Retina (tissue), 1 donor: ENCODE measurements around the gene MKX.
A peak's percentile ranks its signal among the peaks of the same experiment; 100 is the strongest.

Experiments
- DNase-seq: peaks from one replicate; pipeline ENCODE4 v3.0.0-alpha.2; 2016

MKX gene

DNA sequence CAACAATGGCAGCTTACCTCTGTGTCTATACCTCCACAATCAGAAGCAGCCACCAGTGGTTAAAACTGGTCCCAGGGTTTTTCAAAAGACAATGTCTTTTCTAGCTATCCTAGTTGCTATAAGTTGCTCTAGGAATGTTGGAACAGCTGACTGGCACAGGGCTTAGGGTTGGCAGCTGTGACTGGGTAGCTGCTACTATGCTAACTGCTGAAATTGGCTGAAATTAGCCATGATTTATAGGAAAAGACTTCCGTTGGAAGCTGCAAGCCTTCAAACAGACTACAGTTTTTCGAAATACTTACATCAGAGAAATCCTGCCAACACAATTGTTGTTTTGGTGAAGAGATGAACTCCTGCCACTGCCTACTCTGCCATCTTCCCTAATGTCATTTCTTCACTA lies 102.3 kb downstream of the MKX start:
- DNase-seq: no peak

DNA sequence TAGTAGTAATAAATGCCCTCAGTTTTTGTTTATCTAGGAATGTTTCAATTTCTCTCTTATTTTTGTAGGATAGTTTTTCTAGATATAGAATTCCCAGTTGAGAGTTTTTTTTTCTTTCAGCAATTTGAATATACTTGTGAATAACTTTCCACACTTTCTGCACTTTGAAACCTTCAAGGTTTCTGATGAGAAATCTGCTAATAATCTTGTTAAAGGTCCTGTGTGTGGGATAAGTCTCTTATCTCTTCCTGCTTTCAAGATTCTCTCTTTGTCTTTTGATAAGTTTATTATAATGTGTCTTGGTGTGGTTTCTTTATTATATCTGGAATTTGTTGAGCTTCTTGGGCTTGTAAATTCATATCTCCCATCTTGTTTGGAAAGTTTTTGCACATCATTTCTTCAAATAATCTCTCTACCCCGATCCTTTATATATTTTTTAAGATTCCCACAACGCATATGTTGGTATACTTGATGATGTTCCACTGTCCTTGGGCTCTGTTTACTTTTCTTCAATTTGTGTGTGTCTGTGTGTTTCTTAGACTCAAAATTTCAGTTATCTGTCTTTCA lies 103.5 kb downstream of the MKX start:
- DNase-seq: no peak

DNA sequence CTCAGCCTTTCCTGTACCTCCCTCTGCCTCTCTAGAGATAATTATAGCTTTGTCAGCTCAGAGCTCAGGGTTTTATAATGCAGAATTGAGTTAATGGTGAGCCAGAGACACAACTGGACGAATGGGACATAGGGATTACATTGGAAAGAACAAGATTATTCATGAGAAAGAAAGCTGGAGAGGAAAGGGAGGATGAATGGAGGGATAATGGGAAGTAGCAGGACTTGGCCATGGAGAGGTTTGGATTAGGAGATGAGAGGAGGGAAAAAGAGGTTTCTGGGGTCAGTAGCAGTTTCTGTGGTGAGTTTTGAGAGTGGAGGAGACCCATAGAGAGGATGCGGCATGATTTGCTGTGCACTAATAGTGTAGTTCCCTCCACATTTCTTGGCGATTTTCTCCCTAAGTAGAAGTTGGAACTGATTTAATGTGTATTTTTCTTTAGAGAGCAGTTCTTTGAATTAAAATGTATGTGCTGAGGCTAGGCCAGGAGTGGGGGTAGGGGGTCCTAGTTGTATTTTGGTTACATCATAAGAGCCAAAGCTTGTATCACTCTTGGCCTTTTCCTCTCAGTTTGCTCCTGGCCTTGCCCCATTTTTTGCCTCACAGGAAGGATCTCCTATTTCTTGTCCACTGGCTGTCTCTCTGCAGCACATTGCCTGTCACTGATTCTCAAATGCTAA lies 107.4 kb downstream of the MKX start:
- no peak for DNase-seq

DNA sequence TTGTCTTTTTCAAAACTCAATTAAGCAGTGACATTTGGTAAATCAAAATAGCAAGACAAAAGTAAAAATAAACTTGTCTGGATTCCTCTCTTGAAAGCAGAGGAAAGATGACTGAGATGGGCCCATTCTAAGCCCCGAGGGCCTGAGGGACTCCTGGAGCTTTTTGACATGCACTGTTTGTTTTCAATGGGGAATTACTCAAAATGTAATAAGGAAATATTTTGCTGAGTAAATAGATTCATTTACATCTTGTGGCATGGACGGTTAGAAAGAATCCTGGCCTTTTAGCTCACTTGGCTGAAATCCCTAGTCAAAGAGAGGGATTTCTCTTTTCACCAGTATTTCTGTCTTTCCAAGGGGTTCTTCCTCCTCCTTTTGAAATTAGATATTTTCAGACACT lies 108.0 kb downstream of the MKX start:
- no peak for DNase-seq

DNA sequence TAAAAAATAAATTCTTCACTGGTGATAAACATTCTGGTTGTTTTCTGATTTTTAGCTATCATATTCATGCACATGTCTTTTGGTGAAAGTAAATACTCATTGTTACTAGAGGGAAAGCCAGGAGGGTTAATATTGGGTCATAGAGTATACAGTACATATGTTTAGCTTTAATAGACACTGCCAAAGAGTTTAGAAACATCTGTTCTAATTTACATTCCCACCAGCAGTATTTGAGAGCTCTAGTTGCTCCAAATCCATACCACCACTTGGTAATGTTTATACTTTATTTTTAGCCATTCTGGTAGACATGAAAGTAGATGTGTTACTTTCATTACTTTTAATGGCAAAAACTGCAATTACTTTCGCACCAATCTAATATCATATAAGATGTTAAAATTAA lies 108.8 kb downstream of the MKX start:
- no peak for DNase-seq

DNA sequence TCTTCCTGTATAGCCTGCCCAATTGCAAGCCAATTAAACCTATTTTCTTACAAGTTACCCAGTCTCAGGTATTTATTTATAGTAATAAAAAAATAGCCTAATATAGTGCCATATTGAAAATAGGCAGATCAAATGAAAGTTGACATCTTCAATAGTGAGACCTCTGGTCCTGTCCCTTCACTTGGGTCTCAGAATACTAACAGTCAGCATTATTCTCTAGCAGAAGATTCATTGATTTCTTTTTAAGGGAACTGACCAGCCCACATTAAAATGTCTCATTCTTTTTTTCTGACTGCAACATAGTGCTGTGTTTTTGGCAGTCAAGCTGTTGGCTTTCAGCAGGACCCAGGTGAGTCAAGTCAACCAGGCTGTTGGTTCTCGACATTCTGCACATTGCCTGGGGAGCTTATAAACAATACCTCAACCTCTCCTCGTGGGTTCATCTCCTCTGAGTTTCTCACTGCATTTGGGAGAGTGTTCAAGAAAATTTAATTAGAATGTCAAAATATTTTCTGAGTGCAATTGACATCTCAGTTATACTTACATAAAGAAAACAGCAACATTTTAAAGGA lies 109.8 kb downstream of the MKX start:
- DNase-seq: no peak

DNA sequence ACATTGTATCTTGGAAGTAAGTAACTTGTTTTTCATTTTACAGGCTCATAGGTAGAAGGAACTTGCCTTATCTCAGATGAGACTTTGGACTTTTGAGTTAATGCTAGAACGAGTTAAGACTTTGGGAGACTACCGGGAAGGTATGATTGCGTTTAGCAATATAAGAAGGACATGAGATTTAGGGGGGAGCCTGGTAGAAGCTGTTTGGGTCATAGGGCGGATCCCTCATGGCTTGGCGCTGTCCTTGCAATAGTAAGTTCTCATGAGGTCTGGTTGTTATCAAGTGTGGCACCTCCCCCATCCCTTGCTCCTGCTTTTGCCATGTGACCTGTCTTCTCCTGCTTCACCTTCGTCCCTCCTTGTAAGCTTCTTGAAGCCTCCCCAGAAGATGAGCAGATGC lies 110.3 kb downstream of the MKX start:
- no peak for DNase-seq

DNA sequence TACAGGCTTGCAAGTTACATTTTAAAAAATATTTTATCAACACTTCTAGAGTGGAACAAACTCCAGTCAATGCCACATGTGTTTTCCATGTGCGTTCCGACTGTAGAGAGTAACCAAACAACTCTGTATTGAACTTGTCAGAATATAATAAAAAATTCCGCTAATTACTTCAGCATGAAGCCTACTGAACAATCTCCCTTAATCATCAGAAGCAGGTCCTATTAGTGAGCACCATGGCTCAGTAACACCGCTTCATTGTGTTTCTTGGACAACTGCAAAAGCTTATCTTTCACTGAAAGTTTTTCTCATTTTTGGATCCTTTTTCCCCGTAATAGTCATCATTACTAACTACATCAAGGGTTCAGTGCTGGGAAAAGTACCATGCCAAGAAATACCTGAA lies 117.0 kb downstream of the MKX start:
- no peak for DNase-seq

DNA sequence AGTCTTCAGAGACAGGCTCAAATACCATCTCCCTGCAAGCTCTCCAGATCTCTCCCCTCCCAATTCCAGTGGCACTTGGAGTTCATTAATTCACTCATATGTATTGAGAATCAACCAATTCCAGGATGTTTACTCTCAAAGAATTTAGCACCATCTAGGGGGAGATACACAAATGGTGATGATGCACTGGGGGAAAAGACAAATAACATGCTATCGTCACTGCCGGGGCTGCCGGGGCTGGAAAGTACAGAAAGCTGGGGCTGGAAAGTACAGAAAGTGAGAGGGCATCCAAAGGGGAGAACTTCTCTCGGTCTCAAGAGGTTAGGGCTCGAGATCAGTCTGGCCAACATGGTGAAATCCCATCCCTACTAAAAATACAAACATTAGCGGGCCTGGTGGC lies 118.7 kb downstream of the MKX start:
- no peak for DNase-seq

DNA sequence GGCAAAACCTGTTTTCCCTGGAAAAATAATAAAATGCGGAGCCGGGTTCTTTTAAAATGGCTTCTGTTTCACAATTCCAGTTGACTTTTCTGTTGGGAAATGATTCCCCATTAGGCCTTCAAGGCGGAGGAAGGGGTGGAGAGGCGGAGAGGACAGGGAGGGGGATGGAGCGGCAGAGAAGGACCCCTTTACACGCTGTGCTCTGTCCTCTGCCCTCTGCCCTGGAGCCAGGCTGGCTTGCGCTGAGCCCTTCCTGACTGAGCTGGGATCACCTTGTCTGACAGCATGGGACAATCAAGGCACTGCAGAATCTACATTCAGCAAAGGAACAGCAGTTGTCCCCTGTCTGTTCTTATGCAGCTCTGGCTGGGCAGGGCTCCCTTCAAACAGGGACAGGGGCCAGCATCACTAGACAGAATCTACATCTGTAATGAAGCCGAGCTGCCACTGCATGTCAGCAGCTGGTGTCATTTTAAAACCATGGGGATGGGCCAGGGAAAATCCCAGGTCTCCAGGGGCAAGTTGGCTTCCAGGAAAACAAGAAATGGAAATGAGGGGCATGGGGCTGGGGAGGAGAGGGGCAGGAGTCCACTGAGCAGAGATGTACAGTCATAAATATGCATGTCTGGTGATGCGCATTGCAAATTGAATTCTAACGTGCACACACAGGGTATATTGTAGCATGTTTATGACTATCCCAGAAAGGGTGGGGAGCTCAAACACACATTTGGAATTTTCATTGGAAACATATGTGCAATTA lies 120.0 kb downstream of the MKX start:
- DNase-seq: peak; percentile 33

DNA sequence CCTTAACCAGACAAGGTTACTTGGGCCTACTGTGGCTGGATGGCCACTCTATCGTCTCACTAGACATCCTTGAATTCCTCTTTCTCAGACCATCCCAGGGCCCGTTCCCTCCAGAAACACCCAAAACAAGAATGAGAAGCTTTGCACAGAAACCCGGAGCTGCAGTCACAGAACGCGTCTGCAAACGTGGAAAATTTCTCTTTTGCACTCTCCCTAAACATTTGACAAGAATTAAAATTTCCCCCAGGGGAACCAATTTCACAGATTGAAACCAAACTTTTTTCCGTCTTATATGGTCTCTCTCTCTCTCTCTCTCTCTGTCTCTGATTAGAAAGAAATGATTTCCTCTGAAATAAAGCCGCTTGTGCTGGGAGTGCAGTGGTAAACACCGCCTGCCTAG lies 120.7 kb downstream of the MKX start:
- no peak for DNase-seq
